Right ventricle myocardium inferior (tissue), 1 donor: ENCODE data around the gene FRMPD3. TPM values are rescaled to one million over a fixed set of nuclear protein-coding genes. Genes with fewer than 3 reads are reported as not detected.
"Not testable (repeated sequence)": the region's sequence is repeated elsewhere in the genome, so short reads cannot be mapped to it uniquely, and the experiment has no call there.

ENCODE experiments used
- ATAC-seq: fragments of 200-7000 bp; cut with Tn5 transposase; one replicate; pipeline ENCODE4 v1.9.1; 2020; ENCODE audit warnings: mild to moderate bottlenecking, moderate library complexity
- DNase-seq: peaks from one replicate; pipeline ENCODE4 v3.0.0; 2021; ENCODE audit errors: missing footprints
- intact Hi-C: fragments of 100-400 bp; cut with DNase I; formaldehyde crosslinking; loops from one replicate; pipeline ENCODE4 v1.11.0; 2022
- total RNA-seq: library from RNA; stranded (reverse); fragmentation: NEBNext Ultra II Directional; extraction: Animal tissue kit (Norgen Biotek cat#: 25700); gene quantifications from one replicate; pipeline ENCODE4 v1.2.1, GENCODE V29; 2021
- donor health status: DM: no; HTN: yes; CAD: no; lungs with severe emphysema.

FRMPD3 gene
- total RNA-seq, 1 donor from 2014 or later, result not detected

- intact Hi-C loops, result no loop called here
- DNase-seq (no peak), ATAC-seq (no peak)
Measured at GRCh38 chrX:107470971-107471370, 21.5 kb downstream of the FRMPD3 start.

- intact Hi-C loops, DNase-seq, ATAC-seq: not testable (repeated sequence)
Measured at GRCh38 chrX:107471420-107471819, 22.0 kb downstream of the FRMPD3 start.

- intact Hi-C loops, result no loop called here
- no peak for DNase-seq
- ATAC-seq, result no peak
Measured at GRCh38 chrX:107477406-107477805, 28.0 kb downstream of the FRMPD3 start.

- intact Hi-C loops, result no loop called here
- ATAC-seq (no peak), DNase-seq (no peak)
Measured at GRCh38 chrX:107480272-107480671, 30.8 kb downstream of the FRMPD3 start.

- DNase-seq, result no peak
Measured at GRCh38 chrX:107482046-107482445, 32.6 kb downstream of the FRMPD3 start.

GRCh38 chrX:107484002-107484726 lies 34.7 kb downstream of the FRMPD3 start:
- intact Hi-C loops, result no loop called here
- no peak for DNase-seq
- ATAC-seq, result peak; percentile 69

More at GRCh38 chrX:107482046-107482445, 32.6 kb downstream of the FRMPD3 start:
- ATAC-seq, result no peak
- intact Hi-C loops, result no loop called here

GRCh38 chrX:107485013-107485412 lies 35.6 kb downstream of the FRMPD3 start:
- no peak for ATAC-seq
- no peak for DNase-seq
- intact Hi-C loops, result no loop called here

GRCh38 chrX:107493141-107493540 lies 43.7 kb downstream of the FRMPD3 start:
- intact Hi-C loops, result no loop called here
- no peak for DNase-seq
- ATAC-seq, result no peak

- no peak for ATAC-seq
- DNase-seq, result no peak
- intact Hi-C loops, result no loop called here
Measured at GRCh38 chrX:107496786-107497185, 47.3 kb downstream of the FRMPD3 start.

Other genes with a start within 250 kb of the FRMPD3 start
- 0.51 TPM for gene NUP62CL, start 243.2 kb upstream of the FRMPD3 start, total RNA-seq
- gene DNAAF6, start 243.0 kb upstream of the FRMPD3 start, total RNA-seq, result not detected
- gene PRPS1, start 178.9 kb downstream of the FRMPD3 start, total RNA-seq, result 24.1 TPM